ENCODE data around the gene GHRHR.
A peak's percentile ranks its signal among the peaks of the same experiment; 100 is the strongest.

GHRHR gene

DNA sequence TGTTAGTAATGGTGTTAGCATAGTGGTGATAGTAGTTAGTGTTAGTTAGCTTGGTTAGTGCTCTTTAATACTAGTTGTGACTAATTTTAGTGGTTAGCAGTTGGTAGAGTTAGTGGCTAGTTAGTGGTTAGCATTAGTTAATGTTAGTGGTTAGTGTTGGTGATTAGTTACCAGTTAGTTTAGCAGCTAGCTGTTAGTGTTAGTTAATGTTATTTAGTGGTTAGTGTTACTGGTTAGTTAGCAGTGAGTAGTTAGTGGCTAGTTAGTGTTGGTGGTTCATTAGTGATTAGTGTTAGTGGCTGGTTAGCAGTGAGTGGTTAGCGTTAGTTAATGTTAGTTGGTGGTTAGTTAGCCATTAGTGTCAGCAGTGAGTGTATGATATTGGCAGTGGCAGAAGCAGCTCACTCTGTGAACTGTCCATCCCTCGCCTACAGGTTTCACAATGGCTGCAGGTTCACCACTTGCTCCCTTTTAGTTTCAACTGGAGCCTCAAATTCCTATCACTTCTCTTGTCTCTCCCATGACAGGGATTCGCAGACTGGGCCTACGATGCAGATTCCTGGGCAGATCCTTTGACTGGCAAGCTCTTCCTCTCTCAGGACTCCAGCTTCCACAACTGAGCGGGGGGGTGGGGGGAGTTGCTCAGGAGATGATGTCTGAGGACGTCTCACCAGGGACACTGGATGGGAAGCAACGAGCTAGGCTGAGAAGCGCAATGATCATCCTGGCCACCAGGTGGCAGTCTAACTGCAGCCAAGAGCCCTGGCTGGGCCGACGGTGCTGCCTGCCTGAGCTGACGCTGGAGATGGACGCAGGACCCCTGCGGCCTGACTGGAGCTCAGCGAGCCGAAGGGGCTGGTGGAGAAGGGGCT is 19.5 kb downstream of the GHRHR start:
- DNase-seq (ENCODE audit: extremely low spot score, insufficient read length, low read depth) (peak; percentile 65), FAIRE-seq (peak; percentile 95)

DNA sequence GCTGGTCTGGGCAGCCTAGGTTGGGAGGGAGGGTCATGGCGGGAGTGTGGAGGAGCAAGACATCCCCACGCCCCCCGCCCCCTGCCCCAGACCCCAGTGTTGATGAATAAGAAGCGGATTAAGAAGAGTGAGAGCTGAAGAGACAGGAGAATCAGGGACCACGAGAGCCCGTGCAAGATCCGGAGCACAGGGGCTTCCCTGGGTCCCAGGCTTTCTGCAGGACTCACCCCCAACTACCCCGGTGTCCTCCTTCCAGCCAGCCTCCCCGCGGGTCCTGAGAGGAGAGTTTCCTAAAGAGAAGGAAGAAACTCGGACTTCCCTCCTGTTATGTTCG is 20.1 kb downstream of the GHRHR start:
- DNase-seq (ENCODE audit: extremely low spot score, insufficient read length, low read depth) (no peak), FAIRE-seq (no peak)

DNA sequence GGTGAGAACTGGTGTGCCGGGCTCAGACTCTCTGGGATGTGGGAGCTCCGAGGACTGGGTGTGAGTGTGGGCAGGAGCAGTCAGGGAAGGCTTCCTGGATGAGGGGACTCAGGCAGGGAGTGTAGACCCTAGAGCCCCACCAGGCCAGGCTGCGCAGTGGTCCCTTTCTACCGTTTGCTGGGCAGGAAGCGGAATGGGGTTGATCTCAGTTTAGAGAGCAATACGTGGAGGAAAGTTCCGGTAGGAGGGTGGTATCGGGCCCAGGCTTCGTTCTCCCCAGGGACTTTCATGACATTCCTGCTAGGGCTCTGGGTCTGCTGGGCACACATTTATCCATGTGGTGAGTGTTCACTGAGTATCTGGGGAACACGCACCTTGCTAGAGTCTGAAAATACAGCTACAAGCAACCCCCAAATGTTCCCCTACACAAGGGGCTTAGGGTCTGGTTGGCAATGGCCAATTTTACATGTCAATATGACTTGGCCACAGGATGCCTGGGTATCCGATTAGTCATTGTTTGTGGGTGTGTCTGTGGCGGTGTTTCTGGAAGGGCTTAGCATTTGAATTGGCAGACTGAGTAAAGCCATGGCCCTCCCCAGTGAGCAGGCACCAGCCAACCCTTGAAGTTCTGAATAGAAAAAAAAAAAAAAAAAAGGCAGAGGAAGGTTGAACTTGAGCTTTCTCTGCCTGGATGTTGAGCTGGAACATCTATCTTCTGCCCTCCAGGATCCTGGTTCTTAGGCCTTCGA is 20.8 kb downstream of the GHRHR start:
- DNase-seq (ENCODE audit: extremely low spot score, insufficient read length, low read depth): no peak
- FAIRE-seq: no peak

DNA sequence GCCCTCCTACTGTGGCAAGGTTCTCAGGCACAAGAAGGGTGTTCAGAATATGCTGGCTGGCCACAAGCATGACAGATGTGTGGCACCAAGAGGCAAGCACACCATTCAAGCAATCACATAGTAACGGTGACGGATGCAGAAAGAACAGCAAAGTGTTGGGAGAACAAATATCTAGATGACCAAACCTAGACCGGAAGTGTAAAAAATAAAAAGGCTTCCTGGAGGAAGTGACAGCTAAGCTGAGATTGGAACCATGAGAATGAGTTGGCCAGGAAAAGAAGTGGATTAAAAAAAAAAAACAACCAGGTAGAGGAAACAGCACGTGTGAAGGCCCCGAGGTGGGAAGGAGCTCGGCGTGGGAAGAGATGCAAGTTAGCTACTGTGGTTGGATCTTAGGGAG is 22.0 kb downstream of the GHRHR start:
- DNase-seq (ENCODE audit: extremely low spot score, insufficient read length, low read depth) (no peak), FAIRE-seq (no peak)

DNA sequence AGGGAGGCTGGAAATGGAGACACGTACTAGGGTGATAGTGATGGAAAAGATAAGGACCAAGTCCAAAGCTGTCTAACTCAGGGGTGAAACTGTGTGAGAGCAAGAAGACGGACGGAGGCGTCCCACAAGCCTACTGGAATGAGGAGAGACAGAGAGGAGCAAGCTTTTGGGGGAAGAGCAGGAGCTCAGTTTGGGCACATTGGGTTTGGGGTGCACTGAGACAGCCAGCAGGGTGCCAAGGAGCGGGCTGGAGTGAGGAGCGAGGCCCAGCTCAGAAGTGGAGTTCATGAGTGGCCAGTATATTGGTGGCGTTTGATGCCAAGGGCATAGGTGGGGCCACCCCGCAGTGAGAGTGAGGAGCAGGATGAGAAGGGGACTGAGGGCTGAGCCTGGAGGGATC is 22.6 kb downstream of the GHRHR start:
- no peak for FAIRE-seq
- no peak for DNase-seq (ENCODE audit: extremely low spot score, insufficient read length, low read depth)

DNA sequence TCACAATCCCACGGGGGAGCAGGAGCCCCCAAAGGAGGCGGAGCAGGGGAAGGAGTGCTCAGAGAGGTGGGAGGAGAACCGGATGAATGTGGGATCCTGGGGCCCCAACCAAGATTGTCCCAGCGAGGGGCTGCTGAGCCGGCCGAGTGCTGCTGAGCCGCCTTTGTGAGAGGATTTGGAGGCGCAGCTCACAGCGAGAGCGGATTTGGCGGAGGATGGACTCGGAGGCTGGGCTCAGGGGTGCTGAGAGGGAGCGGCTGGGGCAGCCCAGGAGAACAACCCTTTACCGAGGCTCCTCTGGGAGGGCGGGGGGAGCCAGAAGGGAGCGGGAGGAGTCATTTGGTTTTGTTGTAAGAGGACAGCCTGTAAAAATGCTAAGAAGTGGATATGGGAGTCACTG is 23.0 kb downstream of the GHRHR start:
- DNase-seq (ENCODE audit: extremely low spot score, insufficient read length, low read depth): no peak
- FAIRE-seq: no peak

DNA sequence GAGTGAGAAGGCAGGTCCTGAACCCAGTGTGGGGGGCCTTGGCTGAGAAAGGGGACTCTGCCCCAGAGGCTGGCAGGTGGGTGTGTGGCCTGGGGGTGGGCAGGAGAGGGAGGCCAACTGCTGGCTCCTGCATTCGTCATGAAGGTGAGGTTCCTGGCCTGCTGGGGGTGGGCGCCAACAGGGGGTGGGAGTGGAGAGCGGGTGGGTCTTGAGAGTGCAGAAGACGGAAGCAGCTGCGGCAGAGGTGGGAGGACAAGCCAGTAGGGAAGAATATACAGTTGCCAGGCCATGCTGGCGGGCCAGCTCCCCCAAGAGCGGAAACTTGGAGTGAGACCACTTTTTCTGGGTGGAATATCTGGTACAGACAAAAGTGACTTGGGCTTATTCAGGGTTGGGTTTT is 23.4 kb downstream of the GHRHR start:
- FAIRE-seq (no peak), DNase-seq (ENCODE audit: extremely low spot score, insufficient read length, low read depth) (no peak)

DNA sequence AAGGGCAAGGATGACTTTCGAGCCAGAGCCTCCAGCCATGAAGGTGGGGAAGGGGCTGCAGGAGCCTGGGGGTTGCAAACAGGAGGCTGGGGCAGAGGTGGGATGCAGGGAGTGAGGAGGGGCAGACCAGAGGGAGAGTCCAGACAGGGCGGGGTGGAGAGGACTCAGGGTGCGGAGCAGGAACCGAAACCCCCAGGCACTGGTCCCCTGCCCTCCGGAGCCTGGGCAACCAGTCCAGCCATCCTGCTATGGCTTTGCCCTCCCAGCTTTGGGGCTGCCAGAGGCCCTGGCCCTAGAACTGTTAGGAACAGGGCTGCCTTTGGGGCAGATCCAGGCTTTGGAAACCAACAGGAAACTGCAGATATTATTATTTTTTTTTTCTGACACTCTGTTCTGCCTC is 24.2 kb downstream of the GHRHR start:
- no peak for FAIRE-seq
- DNase-seq (ENCODE audit: extremely low spot score, insufficient read length, low read depth): no peak

DNA sequence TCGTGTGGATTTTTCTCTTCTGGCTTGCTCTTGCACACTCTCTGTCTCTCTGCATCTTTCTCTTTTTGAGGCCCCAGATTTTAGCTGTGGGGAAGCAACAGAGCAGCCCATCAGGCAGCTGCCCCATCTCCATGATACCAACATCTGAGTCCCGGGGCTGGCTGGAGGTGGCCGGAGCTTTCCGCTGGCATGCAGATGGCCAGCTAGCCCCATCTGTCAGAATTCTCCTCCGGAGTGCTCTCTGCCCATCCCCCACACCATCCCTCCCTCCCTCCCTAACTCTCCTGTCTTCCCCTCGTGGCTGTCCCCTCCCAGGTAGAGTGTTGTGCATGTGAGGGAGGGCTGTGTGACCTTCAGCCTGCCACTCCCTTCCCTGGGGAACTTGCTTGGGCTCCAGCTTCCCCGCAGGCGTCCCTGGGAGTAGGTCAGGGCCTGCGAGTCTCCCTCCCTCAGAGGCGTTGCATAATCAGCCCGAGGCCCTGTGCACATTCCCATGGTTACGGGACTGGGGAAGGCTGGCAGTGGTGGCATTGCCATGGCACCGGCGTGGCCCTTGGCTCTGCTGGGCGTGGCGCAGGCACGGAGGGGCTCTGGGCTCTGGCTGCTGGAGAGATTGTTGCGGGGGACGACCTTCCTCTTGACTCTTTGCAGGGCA is 24.7 kb downstream of the GHRHR start:
- no peak for FAIRE-seq
- no peak for DNase-seq (ENCODE audit: extremely low spot score, insufficient read length, low read depth)

DNA sequence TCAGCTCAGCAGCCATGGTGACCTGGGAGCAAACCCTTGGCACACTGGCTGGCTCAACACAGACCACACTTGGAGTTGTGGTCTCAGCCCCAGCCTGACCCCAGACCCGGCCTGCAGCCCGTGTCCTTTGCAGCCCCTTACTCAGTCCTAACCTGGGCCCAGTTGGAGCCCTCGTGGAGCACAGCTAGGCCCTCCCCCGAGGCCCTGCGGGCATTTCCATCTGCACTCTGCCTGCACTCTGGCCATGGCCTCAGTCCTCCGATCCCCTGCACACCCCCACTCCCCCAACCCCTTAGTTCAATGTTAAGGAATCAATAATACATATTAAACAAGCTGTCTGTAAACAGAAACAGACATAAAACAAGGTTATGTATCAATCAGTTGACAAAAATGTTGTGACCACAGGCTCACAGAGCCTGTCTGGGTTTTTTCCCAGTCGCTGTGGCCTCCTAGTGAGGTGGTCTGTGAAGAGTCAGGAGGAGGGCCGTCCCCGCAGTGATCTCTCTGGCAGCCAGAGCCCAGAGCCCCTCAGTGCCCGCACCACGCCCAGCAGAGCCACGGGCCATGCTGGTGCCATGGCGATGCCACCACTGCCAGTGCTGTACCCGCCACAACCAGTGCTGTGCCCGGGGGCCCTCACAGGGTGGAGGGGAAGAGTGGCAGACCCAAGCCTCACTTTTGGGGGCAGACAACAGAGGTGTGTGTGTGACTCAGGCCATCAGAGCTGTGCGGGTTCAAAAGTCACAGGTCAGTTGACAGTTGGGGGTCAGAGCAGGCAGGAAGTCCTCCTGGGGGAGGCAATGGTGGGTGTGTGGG is 25.5 kb downstream of the GHRHR start:
- FAIRE-seq (no peak), DNase-seq (ENCODE audit: extremely low spot score, insufficient read length, low read depth) (no peak)

DNA sequence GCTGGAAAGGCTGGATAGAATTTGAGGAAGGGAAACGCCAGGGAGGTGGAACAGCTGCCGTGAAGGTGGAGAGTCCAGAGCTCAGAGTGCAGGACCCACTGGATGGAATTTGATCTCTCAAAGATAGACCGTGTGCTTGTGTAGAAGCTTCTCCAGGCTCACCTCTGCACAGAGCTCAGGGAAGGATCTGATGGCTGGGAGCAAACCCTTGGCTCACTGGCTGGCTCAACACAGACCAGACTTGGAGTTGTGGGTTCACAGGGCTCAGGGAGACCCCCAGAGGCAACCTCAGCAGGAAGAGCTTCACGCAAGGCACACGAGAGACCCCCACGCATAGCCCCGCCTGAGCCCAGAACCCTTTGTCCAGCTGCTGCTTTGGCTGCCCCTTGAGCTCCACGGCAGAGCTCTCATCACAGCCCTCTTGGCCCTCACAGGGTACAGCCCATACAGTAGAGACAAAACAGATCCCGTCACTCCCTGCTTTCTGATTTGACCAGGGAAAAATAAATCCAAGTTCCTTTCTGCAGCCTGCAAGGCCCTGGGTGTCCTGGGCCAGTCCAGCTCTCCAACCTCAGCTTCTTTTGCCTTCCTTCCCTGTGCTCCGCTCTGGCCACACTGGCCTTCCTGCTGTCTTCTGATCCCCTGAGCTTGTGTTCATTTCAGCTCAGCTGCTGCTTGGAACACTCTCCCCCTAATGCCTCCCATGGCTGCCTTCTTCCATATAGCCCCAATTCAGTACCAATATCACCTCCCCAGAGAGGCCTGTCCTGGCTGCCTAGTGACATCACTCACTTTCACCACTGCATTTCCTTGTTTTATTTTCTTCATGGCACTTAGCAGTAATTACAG is 26.3 kb downstream of the GHRHR start:
- no peak for FAIRE-seq
- no peak for DNase-seq (ENCODE audit: extremely low spot score, insufficient read length, low read depth)

DNA sequence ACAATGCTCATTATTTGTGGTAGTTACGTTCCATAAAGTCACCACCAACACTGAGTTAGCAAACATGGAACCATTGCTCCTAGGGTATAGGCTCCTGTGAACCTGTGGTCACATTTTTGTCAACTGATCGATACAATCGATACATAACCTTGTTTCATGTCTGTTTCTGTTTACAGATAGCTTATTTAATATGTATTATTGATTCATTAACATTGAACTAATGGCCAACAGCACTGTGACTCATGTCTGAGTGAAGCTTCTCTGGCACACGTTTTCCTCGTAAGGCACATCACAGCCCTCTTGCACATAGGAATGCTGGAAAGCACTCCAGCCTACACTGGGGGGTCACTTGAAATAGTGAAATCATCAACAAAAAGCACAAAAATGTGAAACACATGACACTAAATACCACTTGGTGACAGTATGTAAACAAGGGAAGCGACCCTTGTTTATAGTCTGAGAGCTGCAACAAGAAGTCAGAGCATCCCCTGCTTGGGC is 27.0 kb downstream of the GHRHR start:
- DNase-seq (ENCODE audit: extremely low spot score, insufficient read length, low read depth): no peak
- FAIRE-seq: no peak

DNA sequence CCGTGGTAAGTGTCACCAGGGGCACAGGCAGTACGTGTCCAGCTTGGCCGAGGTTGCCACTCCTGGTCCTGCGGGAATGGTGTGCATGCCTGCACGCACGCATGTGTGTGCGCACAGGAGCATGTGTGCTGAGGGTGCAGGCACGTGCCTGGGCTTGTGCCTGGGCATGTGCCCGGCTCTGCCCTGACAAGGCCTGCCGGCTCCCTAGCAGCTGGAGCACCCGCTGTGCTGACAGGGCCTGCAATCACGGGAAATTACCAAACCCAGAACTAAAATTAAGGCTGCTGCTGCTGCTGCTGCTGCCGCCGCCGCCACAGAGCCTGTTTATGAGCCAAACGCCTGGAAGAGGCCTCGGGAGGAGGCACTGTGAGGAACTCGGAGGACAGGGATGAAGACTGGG is 28.7 kb downstream of the GHRHR start:
- DNase-seq (ENCODE audit: extremely low spot score, insufficient read length, low read depth) (no peak), FAIRE-seq (no peak)

DNA sequence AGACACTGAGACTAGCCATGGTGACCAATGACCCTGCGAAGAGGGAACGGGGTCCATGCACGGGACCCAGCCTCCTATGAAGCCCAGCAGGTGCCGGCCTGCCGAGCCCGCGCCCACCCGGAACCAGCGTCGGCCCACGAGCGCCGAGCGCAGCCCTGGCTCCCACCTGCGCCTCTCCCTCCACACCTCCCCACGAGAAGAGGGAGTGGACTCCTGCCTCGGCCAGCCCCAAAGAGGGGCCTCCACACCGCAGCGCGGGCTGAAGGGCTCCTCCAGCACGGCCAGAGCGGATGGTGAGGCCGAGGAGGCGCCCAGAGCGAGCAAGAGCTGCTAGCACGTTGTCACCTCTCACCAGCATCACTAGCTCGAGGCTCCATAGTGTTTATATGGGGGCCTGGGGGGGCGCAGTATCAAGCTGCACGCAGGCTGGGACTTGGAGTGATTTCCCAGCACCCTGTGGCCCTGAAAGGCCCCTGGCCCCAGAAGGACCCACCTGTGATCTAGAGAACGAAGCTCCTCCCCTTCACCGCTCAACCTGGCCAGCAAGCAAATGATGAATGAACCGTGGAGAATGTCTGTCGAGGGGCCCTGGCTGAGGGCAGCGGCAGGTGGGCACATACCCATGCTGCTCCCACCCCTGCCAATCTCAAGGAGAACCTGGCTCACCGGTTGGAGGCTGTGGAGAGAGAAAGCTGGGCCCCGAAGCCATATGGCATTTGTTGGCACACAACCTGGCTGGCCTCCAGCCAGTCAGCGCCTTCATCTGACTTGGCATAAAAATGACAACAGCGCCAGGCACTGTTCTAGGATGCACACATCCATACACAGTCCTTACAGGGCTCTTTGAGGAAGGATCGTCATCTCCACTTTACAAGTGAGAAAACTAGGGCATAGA is 30.7 kb downstream of the GHRHR start:
- DNase-seq (ENCODE audit: extremely low spot score, insufficient read length, low read depth) (no peak), FAIRE-seq (no peak)

DNA sequence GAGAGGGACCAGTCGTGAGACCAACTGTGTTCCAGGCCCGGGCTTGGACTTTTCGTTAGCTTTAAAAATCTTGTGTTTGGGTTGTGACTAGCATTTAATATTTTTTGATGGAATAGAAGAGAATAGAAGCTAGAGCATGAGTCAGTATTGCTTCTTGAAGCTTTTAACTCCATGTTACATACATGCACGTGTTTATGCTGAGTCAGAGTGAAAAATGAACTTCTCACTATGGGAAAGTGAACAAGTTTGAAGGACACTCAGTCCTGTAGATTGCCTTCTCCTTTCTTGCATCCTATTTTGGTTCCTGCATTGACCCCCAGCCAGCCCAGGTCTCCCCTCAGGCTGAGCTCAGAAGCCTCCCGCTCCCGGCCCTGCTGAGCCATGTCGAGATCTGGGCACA is 31.8 kb downstream of the GHRHR start:
- DNase-seq (ENCODE audit: extremely low spot score, insufficient read length, low read depth) (no peak), FAIRE-seq (no peak)

DNA sequence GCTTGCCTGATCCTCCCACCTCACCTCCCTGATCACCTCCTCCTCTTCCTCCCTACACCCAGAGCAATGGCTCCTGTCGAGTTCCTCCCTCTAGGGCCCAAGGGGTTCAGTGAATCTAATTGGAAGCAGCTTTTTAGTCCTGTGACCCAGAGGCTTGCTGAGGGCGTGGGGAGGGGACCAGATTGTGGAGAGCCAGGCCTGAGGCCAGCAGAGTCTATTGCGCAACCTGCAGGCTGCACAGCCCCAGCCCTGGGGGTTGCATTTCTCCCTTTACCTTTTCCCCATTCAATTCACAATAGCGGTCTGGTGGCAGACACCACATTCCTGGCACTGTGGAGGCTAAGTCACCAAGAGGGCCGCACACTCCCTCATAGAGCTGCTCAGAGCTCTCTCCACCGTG is 32.5 kb downstream of the GHRHR start:
- DNase-seq (ENCODE audit: extremely low spot score, insufficient read length, low read depth): no peak

DNA sequence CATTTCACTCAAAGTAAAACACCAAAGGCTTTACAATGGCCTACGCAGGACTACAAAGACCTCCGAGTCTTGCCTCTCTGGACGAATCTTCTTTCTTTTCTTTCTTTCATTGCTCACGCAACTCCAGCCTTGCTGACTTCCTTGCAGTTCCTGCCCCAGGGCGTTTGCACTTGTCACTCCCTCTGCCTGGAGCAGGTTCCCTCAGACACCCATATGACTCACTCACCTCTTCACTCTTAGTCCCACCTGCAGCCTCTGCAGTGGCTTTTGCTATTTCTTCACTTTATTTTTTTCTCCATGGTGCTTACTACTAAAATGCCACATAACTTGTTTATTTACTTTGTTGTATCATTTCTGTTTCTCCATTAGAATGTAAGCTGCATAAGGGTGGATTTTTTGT is 33.1 kb downstream of the GHRHR start:
- FAIRE-seq (no peak), DNase-seq (ENCODE audit: extremely low spot score, insufficient read length, low read depth) (no peak)

More for the DNA sequence above, 32.5 kb downstream of the GHRHR start:
- FAIRE-seq: no peak

DNA sequence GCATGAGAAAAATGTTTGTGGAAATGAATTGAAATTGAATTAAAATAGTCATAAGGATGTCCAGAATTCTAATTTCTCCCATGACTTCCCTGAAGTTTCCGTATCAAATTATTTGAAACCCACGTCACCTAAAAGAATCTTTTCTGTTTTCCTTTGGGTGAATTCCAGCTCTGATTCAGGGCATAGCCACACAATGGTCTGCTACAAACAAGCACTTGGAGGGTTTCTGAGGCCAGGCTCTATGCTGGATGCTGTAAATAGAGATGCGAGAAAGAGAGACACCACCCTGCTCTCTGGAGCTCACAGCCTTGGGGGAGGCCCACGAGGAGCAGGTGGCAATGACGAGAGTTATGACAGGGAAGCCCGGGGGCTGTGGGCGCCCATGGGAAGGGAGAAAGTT is 33.6 kb downstream of the GHRHR start:
- DNase-seq (ENCODE audit: extremely low spot score, insufficient read length, low read depth): no peak
- no peak for FAIRE-seq

Data from GM18507 (cell line).